HG03196 (cell line): ENCODE data around the gene KRTAP22-2.

Experiments used
- ATAC-seq: cut with Tn5 transposase; IDR thresholded peaks from one replicate; pipeline ENCODE4 v1.9.1; 2021; ENCODE audit not compliant: unreplicated experiment

Gene KRTAP22-2

DNA sequence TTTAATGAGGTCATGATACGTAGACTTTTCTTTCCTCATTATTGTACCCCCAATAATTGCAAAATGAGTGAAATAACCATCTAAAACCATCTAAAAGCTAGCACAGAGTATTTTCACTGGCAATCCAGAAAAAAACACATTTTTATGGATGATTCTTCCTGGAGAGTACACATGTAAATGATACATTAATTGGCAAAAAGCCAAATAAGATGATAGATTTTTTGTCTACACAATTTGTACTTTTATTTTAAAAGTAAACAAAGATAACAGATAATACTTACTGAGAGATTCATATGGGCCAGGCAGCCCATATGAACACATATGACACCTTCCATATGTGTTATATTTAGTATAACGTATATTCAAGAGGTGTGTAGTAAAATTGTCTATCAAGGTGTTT is 26.6 kb downstream of the KRTAP22-2 start:
- no peak for ATAC-seq

DNA sequence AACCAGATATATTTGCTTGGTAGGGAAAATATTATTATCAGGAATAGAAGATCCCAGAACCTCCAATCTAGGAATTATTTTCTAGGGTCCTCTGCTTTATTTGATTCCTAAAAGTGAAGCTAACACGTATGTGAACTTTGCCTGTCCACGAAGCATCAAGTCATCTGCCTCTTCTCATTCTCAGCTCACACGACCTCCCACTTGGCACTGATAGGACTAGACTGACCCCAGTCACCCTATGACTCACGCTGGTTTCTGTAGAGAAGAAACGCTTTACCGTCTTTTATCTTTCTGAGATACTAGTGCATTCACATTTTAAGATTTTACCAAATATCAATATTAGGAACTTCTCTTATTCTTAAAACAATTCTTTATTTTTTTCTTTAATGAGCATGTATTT is 27.1 kb downstream of the KRTAP22-2 start:
- ATAC-seq = no peak

DNA sequence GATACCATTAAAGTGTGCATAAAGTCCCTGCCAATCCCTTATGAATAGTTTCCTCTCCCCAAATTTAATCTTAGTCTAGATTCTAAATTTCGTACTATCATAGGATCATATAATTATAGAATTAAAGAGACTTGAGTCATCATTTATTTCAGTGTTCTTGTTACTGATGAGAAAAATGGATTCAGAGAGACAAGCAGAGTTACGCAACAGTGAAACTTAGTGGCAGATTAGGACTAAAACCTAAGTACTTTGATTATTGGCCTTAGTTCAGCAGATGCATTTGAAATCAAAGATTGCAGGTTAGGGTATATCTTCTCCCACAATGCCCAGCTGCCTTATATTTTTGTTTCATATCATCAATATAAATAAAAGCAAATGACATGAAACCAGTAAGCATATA is 28.2 kb downstream of the KRTAP22-2 start:
- ATAC-seq = no peak

DNA sequence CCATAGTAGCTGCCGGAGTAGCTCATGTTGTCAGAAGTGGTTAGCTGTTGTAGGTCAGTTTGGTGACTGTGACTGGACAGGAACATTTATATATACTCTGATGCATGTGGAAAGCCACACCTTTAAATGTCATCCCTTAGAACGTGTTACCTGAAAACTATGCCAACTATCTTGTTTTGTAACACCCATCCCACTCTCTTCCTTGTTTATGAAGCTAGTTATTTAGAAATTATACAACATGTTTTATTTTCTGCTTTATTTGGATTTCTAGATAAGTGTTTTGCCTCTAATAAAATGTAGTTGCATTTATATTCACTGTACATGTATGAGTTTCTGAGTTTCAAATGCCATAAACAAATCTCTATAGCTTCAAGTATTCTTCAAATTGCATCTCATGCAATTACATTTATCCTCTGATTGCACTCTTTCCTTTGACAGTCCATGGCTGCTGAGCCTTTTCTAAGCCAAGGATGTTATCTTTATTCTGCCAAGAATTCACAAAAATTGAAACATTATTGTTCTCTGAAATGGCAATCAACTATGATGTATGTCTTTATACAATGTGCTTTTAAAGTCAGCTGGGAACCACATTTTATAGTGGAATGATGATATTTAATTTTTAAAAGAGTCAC is 28.8 kb downstream of the KRTAP22-2 start, which contains the start of gene KRTAP19-7:
Gene KRTAP19-7 (minus strand): TSS at position 51 of the 632 bp plus-strand sequence. CDS start 25 bp downstream, at position 26.
- ATAC-seq = no peak

DNA sequence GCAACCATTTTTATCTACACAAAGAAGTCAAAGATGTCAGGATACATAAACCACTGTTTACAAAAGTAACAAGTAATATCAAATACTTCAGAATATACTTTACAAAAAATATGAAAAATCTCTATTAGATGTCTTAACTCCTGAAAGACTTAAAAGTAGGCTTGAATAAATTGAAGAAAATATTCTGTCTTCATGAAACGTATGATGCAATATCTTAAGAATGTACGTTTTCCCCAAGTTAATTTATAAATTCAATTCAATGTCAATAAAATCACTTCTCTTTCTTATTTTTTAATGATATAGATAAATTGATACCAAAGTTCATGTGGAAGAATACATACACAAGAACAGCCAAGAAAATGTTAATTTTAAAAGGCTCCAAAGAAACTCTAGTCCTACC is 35.1 kb downstream of the KRTAP22-2 start:
- no peak for ATAC-seq

- no peak for ATAC-seq
Observed at GRCh38 chr21:30552782-30553181, 37.4 kb downstream of the KRTAP22-2 start.

DNA sequence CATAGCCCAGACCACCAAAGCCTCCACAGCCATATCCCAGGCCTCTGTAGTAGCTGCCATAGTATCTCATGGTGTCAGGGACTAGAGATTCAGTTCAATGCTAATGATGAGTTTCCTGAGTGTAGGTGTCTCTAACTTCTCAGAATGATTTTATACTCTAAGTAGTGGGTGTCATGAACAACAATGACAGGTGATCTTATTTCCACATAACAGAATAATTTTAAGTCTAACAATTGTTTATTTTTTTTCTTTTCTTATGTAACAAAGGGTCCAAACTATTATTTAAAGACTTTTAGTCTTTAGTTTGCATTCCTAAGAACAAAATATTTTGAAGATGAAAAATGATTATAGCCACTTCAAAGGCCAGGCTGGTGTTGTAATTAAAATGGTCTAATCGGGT is 48.4 kb downstream of the KRTAP22-2 start, which contains the start of gene KRTAP19-6:
Gene KRTAP19-6 (minus strand): TSS at position 101 of the 400 bp plus-strand sequence. CDS start 31 bp downstream, at position 70.
- no peak for ATAC-seq
